NCI-H226 (cell line): Measurements from ENCODE around the gene SLC39A13.

Experiments used
- DNase-seq: peaks from one replicate; pipeline ENCODE4 v3.0.0-alpha.2; 2015

The SLC39A13 gene

DNA sequence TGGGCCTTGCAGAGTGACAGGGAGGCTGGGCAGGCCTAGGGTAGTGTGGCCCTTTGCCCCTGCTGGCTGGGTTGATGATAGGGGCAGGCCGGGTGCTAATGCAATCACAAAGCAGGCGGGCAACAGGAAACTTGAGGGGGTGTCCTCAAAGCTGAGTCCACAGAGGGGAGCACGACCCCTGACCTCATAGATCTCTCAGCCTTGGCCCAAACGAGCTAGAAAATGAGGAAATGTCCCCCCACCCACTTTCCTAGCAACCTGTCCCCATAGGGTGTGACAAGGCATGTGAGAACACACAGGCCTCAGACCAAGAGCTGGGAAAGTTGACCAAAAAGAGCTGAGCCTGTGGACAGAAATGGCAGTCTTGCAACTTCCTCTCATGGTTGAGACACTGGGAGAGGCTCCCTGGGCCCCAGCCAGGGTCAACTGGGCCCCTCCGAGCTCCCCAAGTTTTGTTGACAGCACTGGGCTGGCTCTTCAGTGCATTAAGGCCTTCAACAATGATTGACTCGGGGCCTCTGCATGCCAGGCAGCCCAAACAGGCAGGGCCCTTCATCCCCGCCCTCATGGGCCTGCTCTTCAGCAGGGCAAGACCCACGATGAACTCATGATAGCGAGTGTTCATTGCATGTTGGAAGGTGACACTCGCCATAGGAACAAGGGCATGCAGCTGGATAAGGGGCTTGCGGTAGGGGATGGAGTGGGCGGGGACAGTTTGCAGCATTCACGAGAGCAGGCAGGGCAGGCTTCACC is 20.3 kb upstream of the SLC39A13 start:
- no peak for DNase-seq

DNA sequence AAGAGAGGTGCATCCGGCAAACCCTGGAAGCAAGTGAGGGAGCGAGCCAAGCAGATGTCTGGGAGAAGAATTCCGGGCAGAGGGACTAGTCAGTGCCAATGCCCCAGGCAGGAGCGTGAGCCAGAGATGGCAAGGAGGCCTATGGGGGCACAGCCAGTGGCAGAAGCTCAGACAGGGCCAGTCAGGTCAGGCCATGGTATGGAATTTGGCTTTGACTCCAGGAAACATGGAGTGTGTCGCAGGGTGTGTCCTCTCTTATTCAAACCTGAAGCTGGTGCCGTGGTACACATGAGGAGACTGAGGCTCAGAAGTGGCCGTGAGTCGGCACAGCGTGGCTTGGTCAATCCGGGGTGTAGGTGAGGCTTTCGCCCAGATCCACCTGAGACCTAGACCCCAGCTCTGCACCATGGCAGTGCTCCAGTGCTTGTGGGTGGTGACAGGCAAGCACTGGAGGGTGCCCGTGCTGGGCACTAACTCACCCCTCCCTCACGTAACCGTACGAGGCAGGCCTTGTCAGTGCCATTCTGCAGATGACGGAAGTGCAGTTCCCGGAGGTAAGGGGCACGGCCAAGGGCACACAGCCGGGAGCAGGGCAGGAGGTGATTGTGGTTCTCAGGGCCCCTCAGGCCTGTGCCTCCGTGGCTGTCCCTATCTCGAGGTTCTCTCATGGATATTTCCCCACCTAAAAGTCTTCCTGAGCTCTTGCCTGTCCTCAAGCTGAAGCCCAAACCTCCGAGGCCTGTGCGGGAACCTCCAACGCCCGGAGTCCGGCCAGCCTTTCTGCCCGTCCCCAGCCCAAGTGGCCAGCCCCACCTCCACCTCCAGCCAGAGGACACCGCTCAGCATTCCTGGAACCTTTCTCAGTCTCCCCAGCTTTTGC is 19.5 kb upstream of the SLC39A13 start:
- DNase-seq = no peak

DNA sequence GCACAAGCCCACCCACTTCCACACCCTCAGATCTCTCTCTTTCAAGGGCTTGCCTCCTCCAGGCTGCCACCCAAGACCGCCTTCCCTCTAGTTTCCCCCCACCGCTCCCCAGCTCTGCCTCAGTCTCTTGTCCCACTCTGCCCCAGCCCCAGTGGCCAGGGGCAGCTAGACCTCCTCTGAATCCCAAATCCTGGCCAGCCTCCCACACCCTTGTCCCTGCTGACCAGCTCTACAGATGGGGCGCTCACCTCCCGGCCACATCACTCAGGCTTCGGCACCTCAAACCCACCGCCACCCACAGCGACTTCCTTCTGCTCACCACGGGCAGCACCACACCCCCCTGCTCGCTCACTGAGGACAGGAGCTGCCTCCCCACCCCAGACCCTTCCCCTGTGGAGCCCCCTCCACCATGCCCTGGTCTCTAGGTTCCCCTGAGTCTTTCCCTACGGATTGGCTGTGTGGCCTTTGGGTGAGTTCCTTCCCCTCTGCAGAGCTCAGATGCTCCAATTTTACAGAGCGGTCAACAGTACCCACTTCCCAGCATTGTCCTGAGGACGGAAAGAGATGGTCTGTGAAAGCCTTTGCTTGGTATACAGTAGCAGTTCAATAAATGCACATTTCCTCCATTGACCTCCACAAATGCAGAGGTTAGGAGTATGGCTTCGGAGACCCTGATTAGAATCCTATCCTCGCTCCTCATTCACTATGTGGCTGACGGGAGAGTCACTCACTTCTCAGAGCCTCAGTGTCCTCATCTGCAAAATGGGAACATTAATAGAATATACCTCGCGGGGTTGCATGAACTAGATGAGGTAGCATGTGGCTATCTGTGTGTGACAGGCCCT is 18.6 kb upstream of the SLC39A13 start:
- no peak for DNase-seq

DNA sequence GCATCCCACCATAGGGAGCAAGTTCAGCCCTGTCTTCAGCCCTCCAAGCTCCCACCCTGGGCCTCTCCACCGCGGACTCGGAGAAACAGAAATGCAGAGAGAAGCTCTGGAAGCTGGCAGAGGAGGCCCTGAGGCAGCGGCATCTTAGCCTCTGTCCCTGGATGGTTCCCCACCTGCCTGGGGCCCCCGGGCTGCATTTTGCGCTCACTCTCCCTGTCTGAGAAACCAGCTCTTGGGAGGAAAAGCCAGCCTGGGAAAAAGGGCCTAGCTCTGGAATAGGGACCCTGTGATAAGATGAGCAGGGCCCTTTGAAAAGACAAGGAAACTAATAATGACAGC is 18.0 kb upstream of the SLC39A13 start:
- DNase-seq = no peak

DNA sequence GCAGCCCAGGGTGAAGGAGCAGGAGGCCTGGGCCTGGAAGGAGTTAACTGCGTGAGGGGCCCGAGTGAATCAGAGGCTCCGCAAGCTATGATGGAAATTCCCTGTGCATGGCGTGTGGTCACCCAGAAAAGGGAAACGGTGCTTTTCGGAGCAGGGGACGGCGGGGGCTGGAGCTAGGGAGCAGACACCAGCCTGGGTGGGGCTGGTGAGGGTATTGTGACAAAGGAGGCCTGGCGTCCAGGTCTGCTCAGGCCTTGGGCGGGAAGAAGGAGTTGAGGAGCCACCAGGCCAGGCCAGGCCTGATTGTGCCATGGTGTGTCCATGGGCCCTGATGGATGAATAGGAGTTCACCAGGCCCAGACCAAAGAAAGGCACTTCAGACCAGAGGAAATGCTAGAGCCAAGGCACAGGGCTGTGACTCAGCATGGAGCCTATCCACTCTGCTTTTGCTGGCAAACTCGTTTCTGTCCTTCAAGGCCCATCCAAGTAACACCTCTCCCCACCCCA is 17.3 kb upstream of the SLC39A13 start:
- DNase-seq = no peak

DNA sequence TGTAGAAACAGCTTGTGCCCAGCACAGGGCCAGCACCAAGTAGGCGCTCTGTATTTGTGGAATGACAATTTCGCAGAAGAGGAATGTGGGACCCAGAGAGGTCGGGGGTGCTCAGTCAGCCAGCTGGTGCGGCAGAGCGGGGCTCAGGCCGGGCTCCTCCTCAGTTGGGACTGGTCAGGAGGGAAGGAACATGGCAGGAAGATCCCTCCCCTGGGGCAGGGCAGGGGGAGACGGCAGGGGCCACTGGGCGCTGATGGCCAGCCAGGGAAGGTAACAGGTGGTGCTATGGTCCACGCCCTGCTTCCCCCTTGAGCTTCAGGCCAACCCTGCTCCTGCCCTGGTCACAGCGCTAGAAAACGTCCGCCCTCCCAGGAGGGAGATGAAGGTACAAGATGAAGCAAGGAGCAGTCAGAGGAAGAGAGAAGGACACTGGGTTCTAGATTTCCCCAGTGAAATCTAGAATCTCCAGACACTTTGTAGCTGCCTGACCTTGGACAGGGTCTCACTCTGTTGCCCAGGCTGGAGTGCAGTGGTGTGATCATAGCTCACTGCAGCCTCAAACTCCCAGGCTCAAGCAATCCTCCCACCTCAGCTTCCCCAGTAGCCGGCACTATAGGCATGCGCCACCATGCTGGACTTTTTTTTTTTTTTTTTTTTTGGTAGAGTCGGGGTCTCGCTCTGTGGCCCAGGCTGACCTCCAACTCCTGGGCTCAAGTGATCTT is 16.5 kb upstream of the SLC39A13 start:
- DNase-seq = no peak

DNA sequence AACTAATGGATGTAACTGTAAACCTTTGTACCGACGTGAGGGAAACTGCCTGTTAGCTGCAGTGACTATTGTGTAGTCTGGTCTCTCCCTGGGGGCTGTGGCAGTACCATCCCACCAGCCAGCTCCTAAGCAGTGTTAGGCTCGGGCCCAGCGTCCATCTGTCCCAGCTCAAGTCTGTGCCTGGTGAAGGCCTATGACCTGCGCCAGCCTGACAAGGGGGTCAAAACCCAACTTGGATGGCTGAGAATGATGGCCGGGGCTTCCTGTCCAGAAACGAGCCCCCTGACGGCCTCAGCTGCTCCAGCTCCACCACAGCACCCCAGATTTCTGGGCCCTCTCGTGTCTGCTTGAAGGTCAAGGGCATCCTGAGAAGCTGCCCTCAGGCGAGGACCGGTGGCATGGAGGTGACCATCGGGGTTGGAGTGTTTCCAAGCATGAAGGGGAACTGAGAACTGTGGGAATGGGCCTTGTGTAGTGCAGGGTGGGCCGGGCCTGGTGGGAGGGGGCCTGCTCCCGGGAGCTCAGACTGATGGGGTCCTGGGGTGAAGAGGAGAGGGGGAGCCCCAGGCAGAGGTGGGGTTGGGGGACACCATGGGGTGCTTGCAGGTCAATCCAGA is 15.7 kb upstream of the SLC39A13 start:
- no peak for DNase-seq

- DNase-seq = no peak
Observed at GRCh38 chr11:47393163-47394049, 15.0 kb upstream of the SLC39A13 start.

DNA sequence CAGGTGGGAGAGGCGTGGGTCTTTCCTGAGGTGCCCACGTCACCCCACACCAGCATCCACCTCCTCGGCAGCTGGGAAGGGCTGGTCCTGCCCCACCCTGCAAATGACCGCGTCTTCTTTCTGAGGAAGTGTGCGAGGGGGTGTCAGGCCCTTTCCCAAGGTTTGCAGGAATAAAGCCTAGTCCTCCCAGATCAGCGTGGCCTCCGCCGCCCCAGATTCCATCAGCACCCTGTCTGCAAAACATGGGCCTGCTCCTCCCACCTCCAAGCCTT is 14.4 kb upstream of the SLC39A13 start:
- DNase-seq = no peak

- DNase-seq = no peak
Observed at GRCh38 chr11:47394322-47395222, 13.8 kb upstream of the SLC39A13 start.

GRCh38 chr11:47395223-47396048 is 13.0 kb upstream of the SLC39A13 start:
- no peak for DNase-seq

DNA sequence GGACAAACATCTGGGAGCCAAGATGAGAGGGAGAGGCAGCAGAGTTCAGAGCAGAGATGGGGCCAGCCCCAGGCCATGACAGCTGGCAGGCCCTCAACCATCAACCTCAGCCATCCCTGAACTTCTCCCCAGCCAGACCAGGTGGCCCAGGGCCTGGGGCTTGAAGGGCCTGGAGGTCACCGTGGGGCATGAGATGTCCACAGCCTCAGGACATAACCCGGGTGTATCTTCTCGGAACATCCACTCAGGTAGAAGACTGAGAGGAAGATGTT is 12.4 kb upstream of the SLC39A13 start:
- DNase-seq = no peak

GRCh38 chr11:47398011-47398410 is 10.4 kb upstream of the SLC39A13 start:
- DNase-seq = no peak

DNA sequence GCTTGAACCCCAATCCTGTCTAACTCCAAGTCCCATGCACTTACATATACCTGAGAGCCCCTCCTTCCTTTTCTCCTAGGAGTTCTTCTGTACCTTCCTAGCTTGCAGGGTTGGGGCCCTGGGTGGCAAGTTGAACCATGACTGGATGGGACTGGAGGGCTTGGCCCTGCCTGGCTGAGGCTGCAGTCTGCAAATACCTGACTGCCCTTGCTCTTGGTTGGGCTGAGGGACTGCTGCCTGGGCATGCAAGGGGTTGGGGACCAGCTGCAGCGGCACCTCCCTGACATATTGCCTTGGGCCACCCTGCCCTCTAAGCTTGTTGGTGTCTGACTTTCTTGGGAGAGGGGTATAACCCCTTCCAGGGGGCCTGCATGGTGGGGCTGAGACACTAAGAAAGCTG is 9.8 kb upstream of the SLC39A13 start:
- no peak for DNase-seq

GRCh38 chr11:47399860-47400767 is 8.3 kb upstream of the SLC39A13 start:
- no peak for DNase-seq

DNA sequence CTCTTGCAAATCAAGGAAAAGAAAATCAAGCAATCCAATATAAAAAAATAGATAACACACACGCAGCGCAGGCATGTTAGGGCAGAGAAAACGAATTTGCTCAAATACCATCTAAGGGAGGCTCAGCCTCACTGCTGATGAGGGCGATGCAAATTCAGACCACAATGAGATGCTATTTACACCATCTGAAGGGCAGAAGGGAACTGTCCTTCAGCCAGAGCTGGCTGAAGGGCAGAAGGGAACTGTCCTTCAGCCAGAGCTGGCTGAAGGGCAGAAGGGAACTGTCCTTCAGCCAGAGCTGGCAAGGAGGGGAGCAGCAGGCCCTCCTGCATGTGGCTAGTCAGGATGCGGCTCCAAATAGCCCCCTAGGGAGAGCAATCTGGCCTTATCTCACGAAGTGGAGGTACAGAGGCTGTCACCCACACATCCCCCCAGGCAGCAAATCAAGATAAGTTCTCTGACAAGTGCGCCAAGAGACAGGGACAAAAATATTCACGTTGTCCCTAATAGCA is 7.6 kb upstream of the SLC39A13 start:
- no peak for DNase-seq

DNA sequence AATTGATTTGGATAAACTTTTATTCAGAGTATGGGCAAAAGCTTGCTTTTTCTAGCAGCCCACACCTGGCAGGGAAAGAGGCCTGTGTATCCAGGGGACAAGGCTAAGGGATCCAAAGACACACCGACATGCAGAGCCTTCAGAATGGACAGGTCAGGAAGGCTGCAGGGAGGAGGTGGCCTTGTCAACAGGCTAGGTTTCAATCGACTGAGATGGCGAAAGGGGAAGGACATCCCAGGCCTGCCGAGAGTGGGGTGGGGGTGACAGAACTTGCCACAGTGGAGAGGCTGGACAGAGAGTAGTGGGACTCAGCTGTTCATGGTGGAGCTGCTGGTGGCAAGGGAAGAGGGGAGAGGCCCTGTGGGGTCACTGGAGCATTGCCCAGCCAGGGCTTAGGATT is 5.3 kb upstream of the SLC39A13 start:
- DNase-seq = no peak

DNA sequence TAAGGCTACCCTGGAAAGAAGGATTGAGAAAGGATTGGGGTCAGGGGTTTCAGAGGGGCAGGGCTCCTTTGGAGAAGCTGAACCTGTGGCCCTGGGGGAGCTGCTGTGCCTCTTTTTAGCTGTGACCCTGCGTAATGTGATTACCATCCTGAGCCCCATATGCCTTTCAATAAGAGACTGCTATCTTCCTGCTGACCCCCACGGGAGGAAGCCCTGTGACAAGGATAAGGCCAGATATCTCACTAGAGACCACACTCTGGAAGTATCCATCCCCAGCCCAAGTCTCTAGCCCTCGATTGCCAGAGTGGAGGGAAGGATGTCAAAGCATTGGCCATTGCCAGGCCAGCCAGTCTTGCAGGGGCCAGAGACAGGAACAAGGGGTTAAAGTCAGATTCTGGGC is 4.8 kb upstream of the SLC39A13 start:
- no peak for DNase-seq
